Osteocyte (in vitro differentiated cells): ENCODE results near the gene EPPIN. TPM values are rescaled to one million over a fixed set of nuclear protein-coding genes. Genes with fewer than 3 reads are reported as not detected.

Experiments
- DNase-seq: peaks from one replicate; pipeline ENCODE4 v3.0.0; 2021; ENCODE audit warnings: mixed read lengths; ENCODE audit not compliant: unreplicated experiment; ENCODE audit errors: extremely low spot score
- H3K27ac Mint-ChIP-seq: one replicate; pipeline ENCODE4 v1.8.0; 2021; ENCODE audit warnings: mild to moderate bottlenecking, mixed read lengths; ENCODE audit not compliant: unreplicated experiment
- H3K27me3 Mint-ChIP-seq: one replicate; pipeline ENCODE4 v1.8.0; 2021; ENCODE audit warnings: mixed read lengths; ENCODE audit not compliant: unreplicated experiment
- H3K36me3 Mint-ChIP-seq: one replicate; pipeline ENCODE4 v1.8.0; 2021; ENCODE audit warnings: mixed read lengths; ENCODE audit not compliant: unreplicated experiment
- H3K4me1 Mint-ChIP-seq: one replicate; pipeline ENCODE4 v1.8.0; 2021; ENCODE audit warnings: mixed read lengths; ENCODE audit not compliant: unreplicated experiment
- H3K4me3 Mint-ChIP-seq: one replicate; pipeline ENCODE4 v1.8.0; 2021; ENCODE audit warnings: mild to moderate bottlenecking, moderate library complexity, mixed read lengths; ENCODE audit not compliant: unreplicated experiment
- H3K9me3 Mint-ChIP-seq: one replicate; pipeline ENCODE4 v1.8.0; 2021; ENCODE audit warnings: mixed read lengths; ENCODE audit not compliant: unreplicated experiment
- CTCF ChIP-seq: fragments of 200-600 bp; sonication (generic); IDR thresholded peaks from 2 replicates; pipeline ENCODE4 v1.5.0; 2021; ENCODE audit warnings: antibody characterized with exemption, mild to moderate bottlenecking, moderate library complexity
- total RNA-seq: library from RNA; stranded (reverse); gene quantifications from 2 replicates; pipeline ENCODE4 v1.2.1, GENCODE V29; 2021

Gene EPPIN
- total RNA-seq, 1 donor from 2014 or later: not detected

DNA sequence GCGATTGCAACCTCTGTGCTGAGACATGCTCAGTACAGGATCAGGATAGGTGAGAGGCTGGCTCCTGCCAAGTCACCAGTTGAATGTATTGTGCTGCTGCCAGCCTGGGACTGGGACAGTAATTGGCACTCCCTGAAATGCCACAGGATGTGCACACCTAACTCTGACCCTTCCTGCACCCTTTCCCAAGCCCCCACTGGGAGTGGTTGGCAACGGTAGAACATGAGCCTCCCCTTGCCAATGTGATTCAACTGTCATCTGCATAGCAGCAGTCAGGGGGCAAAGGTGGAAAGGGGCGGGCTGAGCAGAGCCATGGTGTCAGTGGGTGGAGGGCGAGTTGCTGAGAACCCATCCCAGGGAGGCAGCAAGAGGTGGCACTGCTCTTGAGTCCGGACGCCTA is 47.2 kb downstream of the EPPIN start:
- no peaks in the 10 kb centered on the region for H3K4me1 Mint-ChIP-seq
- H3K27ac Mint-ChIP-seq: no peak overlapping the region
- no peak for DNase-seq
- H3K9me3 Mint-ChIP-seq: no peaks in the 10 kb centered on the region
- H3K27me3 Mint-ChIP-seq: peaks cover 9% of the 10 kb centered on the region
- no peaks in the 10 kb centered on the region for H3K36me3 Mint-ChIP-seq
- H3K4me3 Mint-ChIP-seq: no peak overlapping the region
- TF ChIP-seq CTCF: no peak

GRCh38 chr20:45497971-45498494 is 49.2 kb downstream of the EPPIN start:
- Mint-ChIP-seq H3K4me3 (no peak overlapping the region), H3K27me3 (peaks cover 4% of the 10 kb centered on the region), H3K36me3 (no peaks in the 10 kb centered on the region), H3K9me3 (no peaks in the 10 kb centered on the region), H3K27ac (no peak overlapping the region), H3K4me1 (no peaks in the 10 kb centered on the region)
- TF ChIP-seq CTCF: no peak
- no peak for DNase-seq

GRCh38 chr20:45496166-45496565 is 51.0 kb downstream of the EPPIN start:
- Mint-ChIP-seq H3K27ac (no peak overlapping the region), H3K36me3 (no peaks in the 10 kb centered on the region), H3K4me3 (no peak overlapping the region), H3K27me3 (no peaks in the 10 kb centered on the region), H3K4me1 (no peaks in the 10 kb centered on the region), H3K9me3 (no peaks in the 10 kb centered on the region)
- TF ChIP-seq CTCF: no peak
- DNase-seq: no peak

- no peaks in the 10 kb centered on the region for H3K36me3 Mint-ChIP-seq
These were observed 51.7 kb downstream of the EPPIN start for GRCh38 chr20:45495501-45495941.

More at GRCh38 chr20:45495501-45495941, 51.7 kb downstream of the EPPIN start:
- Mint-ChIP-seq H3K27ac (no peak overlapping the region), H3K27me3 (no peaks in the 10 kb centered on the region), H3K4me3 (no peak overlapping the region), H3K4me1 (no peaks in the 10 kb centered on the region), H3K9me3 (no peaks in the 10 kb centered on the region)
- DNase-seq: no peak
- no peak for TF ChIP-seq CTCF

Other genes starting within 250 kb of the EPPIN start
- not detected in 2 replicates for gene RBPJL, start 240.6 kb downstream of the EPPIN start, total RNA-seq
- gene MATN4, start 239.1 kb downstream of the EPPIN start, total RNA-seq: not detected in 2 replicates
- 31.5 and 32.3 TPM in 2 replicates for gene SDC4, start 199.0 kb downstream of the EPPIN start, total RNA-seq
- gene SYS1, start 184.2 kb downstream of the EPPIN start, total RNA-seq: 23.7 and 23.8 TPM in 2 replicates
- not detected in 2 replicates for gene TP53TG5, start 169.1 kb downstream of the EPPIN start, total RNA-seq
- 37.4 and 37.7 TPM in 2 replicates for gene DBNDD2, start 139.1 kb downstream of the EPPIN start, total RNA-seq
- gene PIGT, start 131.3 kb downstream of the EPPIN start, total RNA-seq: 137 and 140 TPM in 2 replicates
- not detected in 2 replicates for gene WFDC2, start 77.6 kb downstream of the EPPIN start, total RNA-seq
- gene SPINT3, start 31.8 kb downstream of the EPPIN start, total RNA-seq: not detected in 2 replicates
- not detected in 2 replicates for gene WFDC6, start 7.9 kb downstream of the EPPIN start, total RNA-seq
- not detected in 2 replicates for gene WFDC8, start 31.9 kb upstream of the EPPIN start, total RNA-seq
- not detected in 2 replicates for gene WFDC10A, start 82.3 kb upstream of the EPPIN start, total RNA-seq
- not detected in 2 replicates for gene WFDC9, start 83.9 kb upstream of the EPPIN start, total RNA-seq
- gene WFDC11, start 122.8 kb upstream of the EPPIN start, total RNA-seq: not detected in 2 replicates
- gene WFDC13, start 154.6 kb upstream of the EPPIN start, total RNA-seq: not detected in 2 replicates
- not detected in 2 replicates for gene WFDC10B, start 157.6 kb upstream of the EPPIN start, total RNA-seq
- not detected in 2 replicates for gene SPINT4, start 174.9 kb upstream of the EPPIN start, total RNA-seq
- gene WFDC3, start 244.5 kb upstream of the EPPIN start, total RNA-seq: 0.91 TPM in 1 of 2 replicates, not detected in the other
- gene DNTTIP1, start 244.6 kb upstream of the EPPIN start, total RNA-seq: 23.2 and 30.0 TPM in 2 replicates